Measurements from ENCODE around the gene CALML4.
"Not testable (repeated sequence)": the region's sequence is repeated elsewhere in the genome, so short reads cannot be mapped to it uniquely, and the experiment has no call there.

Gene CALML4, protein sequence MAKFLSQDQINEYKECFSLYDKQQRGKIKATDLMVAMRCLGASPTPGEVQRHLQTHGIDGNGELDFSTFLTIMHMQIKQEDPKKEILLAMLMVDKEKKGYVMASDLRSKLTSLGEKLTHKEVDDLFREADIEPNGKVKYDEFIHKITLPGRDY

DNA sequence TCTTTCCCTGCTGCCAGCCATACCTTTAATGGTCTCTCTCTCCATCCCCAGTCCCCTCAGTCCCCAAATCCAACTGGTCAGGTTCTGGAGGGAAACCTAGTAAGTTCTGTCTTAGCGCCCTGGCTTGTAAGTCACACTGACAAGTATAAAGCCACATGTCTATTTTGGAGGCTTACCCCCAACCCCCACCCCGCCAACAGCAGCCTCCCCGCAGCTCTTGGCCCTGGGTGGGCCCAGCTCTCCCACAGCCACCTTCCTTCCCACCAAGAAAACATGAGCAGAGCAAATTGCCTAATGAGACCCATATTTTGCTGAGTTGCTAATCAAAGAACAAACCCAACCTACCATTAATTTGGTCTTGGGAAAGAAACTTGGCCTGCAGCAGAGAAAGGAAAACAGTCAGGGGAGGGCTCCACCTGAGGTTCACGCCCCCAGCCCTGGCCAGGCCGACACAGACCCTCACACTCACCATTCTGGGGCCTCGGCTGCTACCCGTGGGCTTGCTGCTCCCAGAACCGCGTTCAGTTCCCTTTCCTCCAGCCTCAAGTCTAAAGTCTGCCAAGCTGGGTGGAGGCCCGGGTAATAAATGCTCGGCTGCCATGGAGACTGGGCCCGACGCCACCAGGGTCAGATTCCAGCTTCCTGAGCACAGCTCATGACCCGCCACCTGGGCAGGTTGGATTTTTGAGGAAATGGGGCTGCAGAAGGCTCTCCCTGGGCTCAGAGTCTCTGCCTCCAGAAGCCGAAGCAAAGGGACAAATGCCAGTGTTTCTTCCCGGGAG, at the start of gene CALML4:
CALML4 (minus strand) TSS at position 557 of the 782 bp plus-strand sequence; CDS start at position 472, 85 bp downstream.
- DNase-seq (ENCODE audit: low read depth), result no peak

DNA sequence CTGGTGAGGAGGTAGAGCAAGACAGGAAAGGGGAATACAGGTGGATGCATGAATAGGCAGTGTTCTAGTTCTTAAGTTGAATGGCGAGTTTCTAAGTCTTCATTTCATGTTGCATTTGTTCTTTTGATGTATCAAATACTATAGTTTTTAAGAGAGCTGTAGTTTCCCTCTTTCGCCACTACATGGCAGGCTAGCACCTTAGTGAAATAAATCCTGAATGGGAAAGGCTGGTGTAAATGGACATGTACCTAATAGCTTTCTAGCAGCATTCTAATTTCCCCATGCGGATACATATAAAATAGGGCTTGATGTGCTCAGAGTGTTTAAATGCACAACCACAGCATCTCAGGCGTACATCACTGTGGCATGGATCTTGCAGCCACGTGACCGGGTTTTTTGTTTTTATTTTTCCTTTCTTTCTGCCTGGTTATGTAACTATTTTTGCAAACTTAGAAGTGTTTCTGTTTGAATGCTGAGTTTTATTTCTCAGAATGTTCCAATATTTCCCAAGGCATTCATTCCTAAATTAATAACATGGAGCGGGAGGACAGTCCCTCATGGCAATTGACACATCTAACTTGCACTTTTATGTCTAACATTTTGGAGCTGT, 47.9 kb upstream of the CALML4 start:
- no peak for DNase-seq (ENCODE audit: low read depth)

DNA sequence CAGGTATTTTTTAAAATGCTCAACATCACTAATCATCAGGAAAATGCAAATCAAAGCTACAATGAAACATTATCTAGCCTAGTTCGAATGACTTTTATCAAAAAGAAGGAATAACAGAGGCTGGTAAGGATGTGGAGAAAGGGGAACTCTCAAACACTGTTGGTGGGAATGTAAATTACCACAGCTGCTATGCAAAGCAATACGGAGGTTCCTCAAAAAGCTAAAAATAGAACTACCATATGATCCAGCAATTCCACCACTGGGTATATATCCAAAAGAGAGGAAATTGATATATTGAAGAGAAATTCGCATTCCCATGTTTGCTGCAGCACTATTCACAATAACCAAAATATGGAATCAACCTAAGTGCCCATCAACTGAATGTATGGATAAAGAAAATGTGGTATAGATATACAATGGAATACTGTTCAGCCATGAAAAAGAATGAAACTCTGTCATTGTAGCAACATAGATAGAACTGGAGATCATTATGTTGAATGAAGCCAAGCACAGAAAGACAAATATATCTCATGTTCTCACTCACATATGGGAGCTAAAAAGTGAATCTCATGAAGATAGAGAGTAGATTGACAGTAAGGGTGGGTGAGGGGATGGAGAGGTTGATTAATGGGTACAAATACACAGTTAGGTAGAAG, 44.1 kb upstream of the CALML4 start:
- DNase-seq (ENCODE audit: low read depth), result no peak

DNA sequence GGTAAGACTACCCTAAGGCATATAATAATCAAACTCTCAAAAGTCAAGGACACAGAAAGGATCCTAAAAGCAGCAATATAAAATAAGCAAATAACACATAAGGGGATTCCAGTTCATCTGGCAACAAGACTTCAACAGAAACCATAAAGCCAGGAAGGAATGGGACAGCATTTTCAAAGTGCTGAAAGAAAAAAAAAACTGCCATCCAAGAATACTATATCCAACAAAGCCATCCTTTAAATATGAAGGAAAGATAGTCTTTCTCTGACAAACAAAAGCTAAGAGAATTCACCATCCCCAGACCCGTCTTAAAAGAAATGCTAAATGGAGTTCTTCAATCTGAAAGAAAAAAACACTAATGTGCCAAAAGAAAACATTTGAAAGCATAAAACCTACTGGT, 39.1 kb upstream of the CALML4 start:
- DNase-seq (ENCODE audit: low read depth), result no peak

DNA sequence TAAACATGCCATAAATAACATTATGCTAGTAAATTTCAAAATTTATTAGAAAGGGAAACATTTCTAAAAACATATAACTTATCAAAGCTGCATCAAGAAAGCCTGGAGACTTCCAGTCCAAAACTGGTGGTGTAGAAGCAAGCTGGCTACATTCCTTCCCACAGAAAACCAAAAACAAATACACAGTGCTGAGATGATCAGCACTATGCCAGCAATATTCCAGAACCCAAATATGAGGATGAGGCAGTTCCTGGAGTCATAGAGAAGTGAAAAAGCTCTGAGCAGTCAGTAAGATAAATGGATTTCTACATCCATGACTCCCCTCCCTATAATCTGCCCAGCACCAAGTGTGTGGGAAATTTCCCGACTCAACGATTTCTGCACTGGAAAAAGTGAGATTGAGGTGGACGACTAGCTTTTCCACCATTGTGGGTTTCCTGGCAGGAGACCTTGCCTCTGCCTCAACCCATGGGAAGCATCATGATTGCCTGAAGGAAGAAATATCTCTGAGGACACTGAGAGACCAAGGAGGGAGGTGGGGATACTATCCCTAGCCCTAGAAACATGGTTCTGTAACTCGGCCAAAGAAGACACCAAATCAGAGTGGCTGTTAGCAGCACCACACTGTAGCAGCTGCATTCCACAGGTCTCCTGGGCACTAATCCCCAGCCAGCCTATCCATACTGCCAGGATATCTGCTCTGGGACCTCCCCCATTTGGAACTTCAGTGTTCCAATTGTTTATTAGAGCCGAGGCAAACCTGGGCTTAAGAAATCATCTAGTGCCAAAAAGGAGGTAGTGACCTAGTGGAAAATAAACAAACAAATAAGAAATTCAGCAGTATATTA, 36.2 kb upstream of the CALML4 start:
- DNase-seq (ENCODE audit: low read depth), result no peak

DNA sequence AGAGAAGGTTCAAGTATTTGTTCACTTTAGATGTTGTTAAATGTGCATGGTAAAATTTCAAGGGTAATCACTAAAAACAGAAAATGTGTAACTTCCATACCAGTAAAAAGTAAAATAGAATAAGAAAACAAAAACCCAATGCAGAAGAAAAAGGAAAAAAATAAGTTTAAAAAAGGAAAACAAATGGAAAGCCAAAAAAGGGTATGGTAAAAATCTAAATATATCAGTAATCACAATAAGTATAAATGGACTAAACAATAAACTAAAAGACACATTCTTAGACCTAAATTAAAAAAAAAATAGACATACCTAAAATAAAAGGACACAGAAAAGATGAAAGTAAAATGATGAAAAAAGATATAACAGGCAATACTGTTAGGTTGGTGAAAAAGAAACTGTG, 33.9 kb upstream of the CALML4 start:
- no peak for DNase-seq (ENCODE audit: low read depth)

DNA sequence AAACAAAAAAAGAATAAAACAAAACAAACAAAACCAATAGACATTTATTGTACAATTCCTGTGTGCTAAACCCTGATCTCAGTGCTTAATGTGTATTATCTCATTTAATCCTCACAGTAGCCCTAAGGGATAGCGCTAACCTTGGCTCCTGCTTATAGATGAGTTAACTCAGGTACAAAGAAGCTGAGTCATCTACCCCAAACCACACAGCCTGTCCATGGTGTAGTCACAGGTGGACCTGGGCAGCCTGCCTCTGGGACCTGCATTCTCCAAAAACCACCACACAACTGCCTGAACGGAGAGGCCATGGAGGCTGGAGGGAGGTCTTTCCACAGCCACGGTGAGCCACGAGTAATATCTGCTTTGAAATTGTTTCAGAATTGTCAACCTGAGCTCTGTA, 29.9 kb upstream of the CALML4 start:
- no peak for DNase-seq (ENCODE audit: low read depth)

DNA sequence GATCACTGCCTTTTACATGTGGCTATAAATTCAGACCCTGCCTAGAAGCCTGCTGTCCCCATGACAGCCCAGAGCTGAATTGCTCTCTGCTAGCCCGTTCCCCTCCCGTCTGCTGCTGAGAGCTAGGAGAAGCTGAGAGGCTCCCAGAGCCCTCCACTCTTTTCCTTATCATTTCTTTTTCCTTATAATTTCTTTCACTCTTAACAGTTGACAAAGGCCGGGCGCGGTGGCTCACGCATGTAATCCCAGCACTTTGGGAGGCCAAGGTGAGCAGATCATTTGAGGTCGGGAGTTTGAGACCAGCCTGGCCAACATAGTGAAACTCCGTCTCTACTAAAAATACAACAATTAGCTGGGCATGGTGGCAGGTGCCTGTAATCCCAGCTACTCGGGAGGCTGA, 29.4 kb upstream of the CALML4 start:
- DNase-seq (ENCODE audit: low read depth), result not testable (repeated sequence)

DNA sequence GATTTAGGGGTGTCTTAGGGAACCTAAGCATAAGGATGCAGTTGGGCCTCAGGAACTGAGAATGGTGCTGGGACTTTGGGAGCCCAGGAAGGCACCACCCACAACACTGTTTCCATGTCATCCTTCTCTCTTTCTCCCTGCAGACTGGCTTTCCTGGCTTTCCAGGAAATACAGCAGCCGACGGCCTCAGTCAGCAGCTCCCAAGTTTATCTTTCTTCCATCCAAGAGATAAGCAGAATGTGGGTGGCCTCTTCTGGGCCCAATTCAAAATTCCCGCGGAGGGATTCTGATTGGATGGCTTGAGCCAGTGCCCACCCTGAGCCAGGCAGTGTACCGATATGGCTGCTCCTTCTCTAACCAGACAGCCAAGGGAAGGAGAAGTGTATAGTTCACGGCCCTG, 28.9 kb upstream of the CALML4 start:
- no peak for DNase-seq (ENCODE audit: low read depth)

DNA sequence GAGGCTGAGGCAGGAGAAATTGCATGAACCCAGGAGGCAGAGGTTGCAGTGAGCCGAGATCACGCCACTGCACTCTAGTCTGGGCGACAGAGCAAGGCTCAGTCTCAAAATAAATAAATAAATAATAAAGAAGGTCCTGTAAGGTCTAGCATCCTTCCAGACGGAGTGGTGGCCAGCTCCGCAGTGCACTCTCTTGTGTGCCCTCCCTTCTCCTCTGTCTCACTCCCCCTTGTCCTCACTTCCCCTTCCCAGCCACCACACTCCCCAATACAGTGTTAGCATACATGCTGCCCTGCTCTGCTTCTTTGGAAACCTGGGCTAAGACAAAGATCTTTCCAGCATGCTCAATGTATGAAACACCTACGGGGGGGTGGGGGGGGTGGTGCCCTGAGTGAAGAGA, 27.8 kb upstream of the CALML4 start:
- no peak for DNase-seq (ENCODE audit: low read depth)

DNA sequence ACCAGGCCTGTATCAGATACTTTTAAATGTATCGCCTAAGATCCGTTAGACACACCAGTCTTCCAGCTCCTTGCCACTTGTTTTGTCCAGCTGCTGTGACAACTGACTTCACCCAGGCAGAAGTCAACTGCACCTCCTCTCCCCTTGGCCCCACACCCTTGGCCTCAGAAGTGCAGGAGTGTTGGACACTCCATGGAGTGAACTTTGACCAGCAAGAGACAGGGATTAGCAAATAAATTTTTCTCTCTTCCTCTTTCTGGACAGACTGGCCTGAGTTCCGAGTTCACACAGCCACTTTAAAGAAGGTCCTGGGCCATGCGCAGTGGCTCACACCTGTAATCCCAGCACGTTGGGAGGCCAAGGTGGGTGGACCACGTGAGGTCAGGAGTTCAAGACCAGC, 27.3 kb upstream of the CALML4 start:
- DNase-seq (ENCODE audit: low read depth), result no peak

DNA sequence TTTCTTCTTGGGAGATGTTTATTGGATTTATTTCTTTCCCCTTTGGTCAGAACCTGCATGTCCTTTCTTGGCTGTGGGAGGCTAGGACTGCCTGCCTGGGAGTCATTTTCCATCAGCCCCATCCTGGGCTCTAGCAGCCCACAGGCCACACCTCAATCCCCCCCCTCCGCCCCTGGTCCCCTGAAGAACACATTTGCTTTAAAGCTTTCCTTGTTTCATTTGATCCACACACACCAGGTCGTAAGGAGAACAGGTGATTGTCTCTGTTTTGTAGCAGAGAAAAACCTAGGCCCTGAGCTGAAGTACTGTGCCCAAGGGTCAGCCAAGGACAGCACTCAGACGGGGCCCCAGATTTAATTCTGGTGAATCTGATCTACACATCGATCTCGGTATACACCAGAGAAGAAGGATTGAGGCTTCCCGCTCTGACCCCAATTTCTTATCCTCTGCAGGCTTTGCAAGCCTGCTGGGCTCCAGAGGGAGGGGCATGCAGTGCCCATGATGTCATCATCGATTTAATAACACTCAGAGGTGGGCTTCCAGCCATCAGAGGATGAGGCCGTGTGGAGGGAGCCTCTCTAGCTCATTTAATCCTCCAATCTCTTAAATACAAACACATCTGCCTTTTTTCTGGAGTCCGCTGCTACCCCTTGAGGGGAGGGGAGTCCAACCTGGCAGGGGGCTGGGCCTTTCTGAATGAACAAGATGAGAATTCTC, 26.1 kb upstream of the CALML4 start:
- DNase-seq (ENCODE audit: low read depth), result no peak

DNA sequence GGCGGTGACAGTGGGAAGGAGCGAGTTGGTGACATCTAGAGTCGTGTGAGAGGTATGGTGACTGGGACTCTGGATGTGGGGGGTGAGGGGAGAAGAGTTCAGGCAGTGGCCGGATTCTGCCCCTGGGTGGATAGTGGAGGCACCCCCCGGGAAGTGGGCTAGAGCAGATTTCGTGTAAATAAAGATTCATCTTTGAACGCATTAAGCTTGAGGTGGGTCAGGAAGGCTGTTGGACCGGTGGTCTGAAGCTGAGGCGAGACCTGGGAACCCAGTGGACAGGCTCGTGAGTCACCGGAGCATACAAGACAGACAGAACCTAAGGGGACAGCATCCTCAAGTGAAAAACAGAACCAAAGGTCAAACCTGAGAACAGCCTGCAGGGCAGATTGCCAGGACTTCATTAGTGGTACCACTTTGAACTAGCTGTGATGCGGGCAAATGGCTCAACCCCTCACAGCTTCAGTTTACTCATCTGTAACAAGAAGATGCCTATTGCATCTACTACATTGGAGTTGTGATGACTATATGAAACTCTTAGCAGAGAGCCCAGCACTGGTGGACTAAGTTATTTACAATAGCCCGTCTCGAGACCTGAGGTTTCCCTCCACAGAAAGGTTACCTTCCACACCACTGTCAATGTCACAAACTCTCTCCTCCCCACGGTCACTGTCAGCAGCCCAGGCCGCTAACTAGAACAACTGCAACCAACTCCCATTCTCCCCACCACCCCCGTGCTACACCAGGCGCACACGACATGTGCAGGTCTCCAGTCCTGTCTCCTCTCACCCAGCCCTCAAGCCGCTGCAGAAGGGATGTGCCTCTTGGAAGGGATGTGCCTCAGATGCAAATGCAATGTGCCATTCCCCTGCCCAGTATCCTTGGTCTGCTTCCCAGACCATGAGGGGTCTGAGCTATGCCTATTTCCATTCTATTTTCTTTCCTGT, 25.3 kb upstream of the CALML4 start:
- DNase-seq (ENCODE audit: low read depth), result no peak

DNA sequence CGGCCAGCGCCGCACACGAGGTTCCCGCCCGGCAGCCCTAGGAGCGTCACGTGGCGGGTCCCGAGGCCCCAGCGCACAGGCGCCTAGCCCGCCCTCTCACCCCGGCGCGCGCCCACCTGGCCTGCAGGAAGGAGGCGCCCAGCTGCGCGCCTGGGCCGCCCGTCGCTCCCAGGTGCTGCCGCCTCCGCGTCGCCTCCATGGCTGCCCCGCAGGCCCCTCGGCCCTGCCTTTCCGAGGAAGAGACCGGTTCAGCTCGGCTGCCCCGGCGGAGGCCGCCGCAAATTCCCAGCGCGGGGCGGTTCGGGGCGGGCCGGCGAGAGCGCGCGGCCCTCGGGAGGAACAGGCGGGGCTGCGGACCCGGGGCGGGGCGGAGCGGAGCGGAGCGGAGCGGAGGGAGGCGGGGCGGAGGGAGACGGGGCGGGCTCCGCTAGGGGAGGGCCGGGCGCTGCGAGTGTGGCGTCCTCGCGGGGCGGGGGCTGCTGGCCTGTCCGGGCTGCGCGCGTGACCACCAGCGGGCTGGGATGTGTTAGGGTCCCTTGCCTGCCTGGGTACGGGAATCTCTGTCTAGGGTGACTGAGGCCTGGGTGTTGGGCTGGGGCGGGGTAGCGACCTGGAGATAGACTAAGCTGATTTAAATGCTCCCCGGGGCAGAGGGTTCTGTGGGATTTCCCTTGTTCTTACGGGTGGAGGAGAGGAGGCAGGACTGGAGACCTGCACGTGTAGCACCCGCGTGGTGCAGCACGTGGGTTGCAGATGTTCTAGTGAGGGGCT, 24.4 kb upstream of the CALML4 start, which contains the start of gene CLN6:
CLN6 (minus strand) TSS at position 343 of the 771 bp plus-strand sequence; CDS start at position 199, 144 bp downstream.
- DNase-seq (ENCODE audit: low read depth), result no peak

DNA sequence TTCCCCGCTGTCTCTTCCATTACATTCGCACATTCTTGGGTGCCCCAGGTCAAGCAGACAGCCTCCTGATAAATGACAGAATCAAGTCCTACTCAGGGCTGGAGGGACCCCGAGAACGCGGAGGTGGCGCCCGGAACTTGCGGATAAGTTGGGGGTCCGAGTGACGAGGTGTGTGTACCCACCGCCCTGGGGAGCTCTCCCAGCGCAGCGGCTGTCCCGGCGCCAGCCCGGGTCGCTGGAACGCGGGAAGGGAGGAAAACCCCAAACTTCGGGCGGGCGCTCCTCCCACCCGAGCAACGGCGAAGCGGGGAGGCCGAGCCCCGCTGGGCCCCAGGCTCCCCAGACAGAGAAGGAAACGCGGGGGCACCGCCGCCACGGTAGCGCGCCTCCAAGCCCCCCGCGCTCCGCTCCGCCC, 23.8 kb upstream of the CALML4 start:
- DNase-seq (ENCODE audit: low read depth), result no peak

DNA sequence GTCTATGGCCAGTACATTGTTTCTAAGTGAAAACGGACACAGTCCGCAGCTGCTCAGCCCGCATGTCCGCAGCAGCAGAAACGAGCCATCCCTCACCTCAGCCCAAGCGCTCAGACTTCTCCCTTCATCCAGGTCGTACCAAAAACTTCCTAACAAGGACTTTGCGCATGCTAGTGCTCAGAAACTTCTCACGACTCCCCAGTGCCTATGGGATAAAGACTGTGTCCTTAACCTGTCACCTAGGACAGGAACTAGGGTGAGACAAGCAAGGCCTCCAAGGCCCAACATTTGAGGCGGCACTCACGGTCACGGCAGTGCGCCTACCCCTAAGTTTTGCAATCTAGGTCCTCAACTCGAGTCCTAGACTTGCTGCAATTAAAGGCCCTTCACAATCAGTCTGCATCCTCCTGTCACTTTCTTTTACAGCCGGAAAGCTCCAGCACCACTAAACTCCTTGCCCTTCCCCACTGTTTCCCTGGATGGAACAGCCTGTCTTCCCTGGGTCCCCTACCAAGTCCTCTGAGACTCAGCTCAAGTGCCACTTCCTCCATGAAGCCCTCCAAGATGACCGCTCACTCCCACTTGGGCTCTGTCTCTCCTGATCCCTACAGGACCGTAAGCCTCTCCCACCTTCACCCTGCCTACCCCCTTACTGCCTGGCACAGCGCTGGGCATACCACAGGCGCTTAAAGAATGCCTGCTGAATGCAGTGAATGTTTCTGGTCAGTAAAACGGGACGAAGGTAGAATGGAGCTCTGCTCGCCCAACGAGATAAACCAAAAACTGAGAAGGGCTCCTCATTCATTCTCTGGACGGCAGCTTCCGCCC, 23.2 kb upstream of the CALML4 start:
- DNase-seq (ENCODE audit: low read depth), result no peak

DNA sequence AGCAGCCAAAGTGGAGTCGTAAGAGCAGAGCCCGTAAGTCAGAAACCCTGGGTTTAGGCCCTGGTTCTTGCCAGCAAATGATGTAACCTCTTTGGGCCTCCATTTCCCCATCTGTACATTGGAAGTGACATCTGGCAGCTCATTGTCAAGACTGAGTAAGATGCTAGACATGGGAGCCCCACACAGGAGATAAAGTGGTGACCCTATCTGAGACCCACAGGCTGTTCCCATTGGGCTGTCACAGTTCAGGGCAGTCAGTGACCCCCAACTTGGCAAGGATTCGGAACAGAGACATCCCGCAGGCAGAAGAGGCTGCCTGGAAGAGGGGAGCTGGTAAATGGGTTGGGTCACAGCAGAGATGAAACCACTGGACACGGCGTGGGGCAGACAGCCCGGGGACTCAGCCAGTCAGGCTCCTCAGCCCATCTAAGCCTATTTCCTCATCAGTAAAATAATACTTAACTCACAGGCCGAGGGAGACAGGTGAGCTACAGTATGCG, 22.6 kb upstream of the CALML4 start:
- no peak for DNase-seq (ENCODE audit: low read depth)

DNA sequence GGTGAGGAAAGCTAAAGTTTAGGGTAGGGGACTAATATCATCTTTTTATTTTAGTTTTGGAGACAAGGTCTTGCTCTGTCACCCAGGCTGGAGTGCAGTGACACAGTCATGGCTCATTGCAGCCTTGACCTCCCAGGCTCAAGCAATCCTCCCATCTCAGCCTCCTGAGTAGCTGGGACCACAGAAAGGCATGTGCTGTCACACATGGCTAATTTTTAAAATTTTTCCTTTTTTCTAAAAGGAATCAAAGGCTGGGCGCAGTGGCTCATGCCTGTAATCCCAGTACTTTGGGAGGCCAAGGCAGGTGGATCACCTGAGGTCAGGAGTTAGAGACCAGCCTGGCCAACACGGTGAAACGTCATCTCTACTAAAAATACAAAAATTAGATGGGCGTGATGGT, 20.3 kb upstream of the CALML4 start:
- not testable (repeated sequence) for DNase-seq (ENCODE audit: low read depth)
